SJCRH30 (cell line): ENCODE data around the gene DNAJB14. TPM values are rescaled to one million over a fixed set of nuclear protein-coding genes. Genes with fewer than 3 reads are reported as not detected.

Experiments
- total RNA-seq: library from RNA; depleted of rRNA; stranded (reverse); fragments of >200 nt; shearing (Covaris generic); gene quantifications from 2 replicates; pipeline ENCODE4 v1.2.3, GENCODE V29; 2014; rRNA removed

The DNAJB14 gene
- total RNA-seq, 1 experiment from 2014 or later: 26.1 TPM

Other genes with a start within 250 kb of the DNAJB14 start
- gene DAPP1, start 129.8 kb downstream of the DNAJB14 start, total RNA-seq: 0.18 and 0.49 TPM in 2 replicates
- gene LAMTOR3, start 52.2 kb downstream of the DNAJB14 start, total RNA-seq: 36.1 and 37.9 TPM in 2 replicates
- gene H2AZ1, start 3.7 kb upstream of the DNAJB14 start, total RNA-seq: 794 and 838 TPM in 2 replicates
- gene DDIT4L, start 243.8 kb upstream of the DNAJB14 start, total RNA-seq: 7.3 and 8.4 TPM in 2 replicates